22Rv1 (cell line): Measurements from ENCODE around the gene CBY1.

Experiments used
- ZFX ChIP-seq: fragments of 450-650 bp; IDR thresholded peaks from 2 replicates; pipeline ENCODE4 v1.6.1; 2017; ENCODE audit warnings: antibody characterized with exemption, borderline replicate concordance
- TF ChIP-seq, protein P1 (sequence below): fragments of 450-650 bp; IDR thresholded peaks from 2 replicates; pipeline ENCODE4 v1.5.1; 2017; ENCODE audit warnings: mild to moderate bottlenecking

DNA sequence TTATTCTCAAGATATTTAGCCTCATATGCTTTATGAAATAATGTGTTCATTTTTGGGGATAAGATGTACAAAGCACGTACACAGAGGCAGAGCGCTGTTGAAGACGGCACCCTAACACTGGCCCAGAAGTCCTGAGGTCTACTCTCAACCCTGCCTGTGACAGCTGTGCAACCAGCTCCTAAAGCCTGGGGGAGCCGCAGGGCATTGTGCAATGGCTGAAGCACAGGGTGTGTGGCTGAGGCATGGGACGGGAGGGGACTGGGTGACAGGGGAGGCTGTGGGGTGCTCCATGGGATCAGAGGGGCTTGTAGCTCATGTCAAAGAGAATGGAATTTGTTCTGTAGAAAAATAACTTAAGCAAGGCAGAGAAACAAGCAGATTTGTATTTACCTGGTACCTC is 28.0 kb upstream of the CBY1 start:
- TF ChIP-seq, protein P1, sequence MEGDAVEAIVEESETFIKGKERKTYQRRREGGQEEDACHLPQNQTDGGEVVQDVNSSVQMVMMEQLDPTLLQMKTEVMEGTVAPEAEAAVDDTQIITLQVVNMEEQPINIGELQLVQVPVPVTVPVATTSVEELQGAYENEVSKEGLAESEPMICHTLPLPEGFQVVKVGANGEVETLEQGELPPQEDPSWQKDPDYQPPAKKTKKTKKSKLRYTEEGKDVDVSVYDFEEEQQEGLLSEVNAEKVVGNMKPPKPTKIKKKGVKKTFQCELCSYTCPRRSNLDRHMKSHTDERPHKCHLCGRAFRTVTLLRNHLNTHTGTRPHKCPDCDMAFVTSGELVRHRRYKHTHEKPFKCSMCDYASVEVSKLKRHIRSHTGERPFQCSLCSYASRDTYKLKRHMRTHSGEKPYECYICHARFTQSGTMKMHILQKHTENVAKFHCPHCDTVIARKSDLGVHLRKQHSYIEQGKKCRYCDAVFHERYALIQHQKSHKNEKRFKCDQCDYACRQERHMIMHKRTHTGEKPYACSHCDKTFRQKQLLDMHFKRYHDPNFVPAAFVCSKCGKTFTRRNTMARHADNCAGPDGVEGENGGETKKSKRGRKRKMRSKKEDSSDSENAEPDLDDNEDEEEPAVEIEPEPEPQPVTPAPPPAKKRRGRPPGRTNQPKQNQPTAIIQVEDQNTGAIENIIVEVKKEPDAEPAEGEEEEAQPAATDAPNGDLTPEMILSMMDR: no peak
- no peak for TF ChIP-seq ZFX
